RKO (cell line): ENCODE data around the gene ZMYM1.
"Not testable (repeated sequence)": the region's sequence is repeated elsewhere in the genome, so short reads cannot be mapped to it uniquely, and the experiment has no call there.

Experiments used
- DNase-seq: peaks from one replicate; pipeline ENCODE4 v3.0.0-alpha.2; 2016; ENCODE audit warnings: low spot score

Gene ZMYM1

GRCh38 chr1:35079003-35079930 lies at the start of gene ZMYM1:
TSS of gene ZMYM1 (plus strand) at chr1:35079385. CDS start at chr1:35093988, 14,603 bp downstream.
- peak; percentile 87 for DNase-seq

- DNase-seq = no peak
These were observed 49.4 kb upstream of the ZMYM1 start for GRCh38 chr1:35029761-35030160.

GRCh38 chr1:35030338-35030737 lies 48.8 kb upstream of the ZMYM1 start:
- no peak for DNase-seq

DNA sequence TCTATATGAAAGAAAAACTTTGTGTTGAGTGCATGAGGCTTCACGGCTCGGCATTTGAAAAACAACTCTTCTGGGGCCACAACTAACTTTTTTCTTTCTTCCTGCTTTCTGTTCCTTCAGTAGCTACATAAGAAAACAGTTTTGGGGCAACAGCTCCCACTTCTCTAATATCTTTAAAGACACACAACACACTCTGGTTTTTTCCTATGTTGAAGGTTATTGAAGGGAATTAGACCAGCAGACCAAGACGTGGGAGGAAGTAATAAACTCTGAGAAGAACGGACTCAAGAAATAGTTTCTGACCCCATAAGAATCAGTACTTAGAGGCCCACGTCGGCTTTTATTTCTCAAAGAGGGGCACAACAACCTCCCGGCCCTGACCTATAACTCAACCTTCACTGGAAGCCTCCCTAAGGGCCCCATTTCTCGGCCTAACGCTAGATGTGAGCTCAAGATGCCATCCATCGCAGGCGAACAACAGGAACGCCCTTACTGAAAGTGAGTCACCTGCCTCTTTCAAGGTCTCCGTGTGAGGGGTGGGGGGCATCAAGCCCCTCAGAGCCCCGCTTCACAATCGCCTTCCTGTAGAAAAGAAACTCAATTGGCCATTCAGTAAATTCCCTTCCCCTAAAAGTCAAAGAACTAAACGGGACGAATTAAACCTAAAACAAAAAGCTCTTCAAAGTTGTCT lies 48.3 kb upstream of the ZMYM1 start:
- peak; percentile 76 for DNase-seq

DNA sequence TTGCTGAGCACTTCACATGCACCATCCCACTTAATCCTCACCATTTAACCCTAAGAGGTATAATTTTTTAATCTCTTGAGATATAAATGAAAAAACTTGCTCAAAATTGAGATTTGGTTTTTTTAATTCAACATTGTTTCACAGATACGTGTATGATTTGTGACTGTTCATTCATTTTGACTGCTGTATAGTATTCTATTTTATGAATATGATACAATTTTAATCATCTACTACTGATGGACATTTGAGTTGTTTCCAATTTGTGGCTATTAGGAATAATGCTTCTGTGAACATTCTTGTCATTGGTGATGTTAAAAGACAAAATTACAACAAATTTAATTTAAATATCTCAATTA lies 46.8 kb upstream of the ZMYM1 start:
- no peak for DNase-seq

DNA sequence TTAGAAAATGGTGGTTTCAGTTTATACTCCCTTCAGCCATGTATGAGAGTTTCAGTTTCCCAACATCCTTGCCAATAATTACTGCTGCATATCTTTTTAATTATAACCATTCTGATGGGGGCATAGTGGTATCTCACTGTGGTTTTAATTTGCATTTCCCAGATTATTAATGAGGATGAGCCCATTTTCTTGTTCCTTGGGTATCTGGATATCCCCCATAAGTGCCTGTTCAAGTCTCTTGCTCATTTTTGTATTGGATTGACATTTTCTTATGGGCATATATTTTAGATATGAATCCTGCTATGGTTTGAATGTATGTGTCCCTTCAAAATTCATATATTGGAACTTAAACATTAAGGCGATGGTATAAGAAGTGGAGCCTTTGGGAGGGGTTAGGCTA lies 45.8 kb upstream of the ZMYM1 start:
- DNase-seq = no peak

- no peak for DNase-seq
These were observed 42.6 kb upstream of the ZMYM1 start for GRCh38 chr1:35036621-35037020.

DNA sequence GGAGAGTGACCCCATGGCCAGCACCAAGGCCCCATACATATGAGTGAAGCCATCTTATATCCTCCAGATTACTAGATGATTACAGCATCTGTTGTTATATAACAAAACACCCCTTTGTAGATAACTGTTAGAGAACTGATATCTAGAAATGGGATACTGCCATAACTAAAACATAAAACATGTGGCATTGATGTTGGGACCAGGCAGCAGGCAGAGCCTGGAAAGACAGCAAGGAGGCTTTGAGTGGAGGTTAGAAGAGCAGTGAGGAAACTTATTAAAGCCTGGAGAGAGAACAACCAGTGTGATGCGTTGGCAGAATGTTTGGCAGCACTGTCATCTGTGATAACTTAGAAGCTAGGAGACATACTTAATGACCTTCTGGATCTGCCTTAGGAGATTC lies 42.0 kb upstream of the ZMYM1 start:
- no peak for DNase-seq

DNA sequence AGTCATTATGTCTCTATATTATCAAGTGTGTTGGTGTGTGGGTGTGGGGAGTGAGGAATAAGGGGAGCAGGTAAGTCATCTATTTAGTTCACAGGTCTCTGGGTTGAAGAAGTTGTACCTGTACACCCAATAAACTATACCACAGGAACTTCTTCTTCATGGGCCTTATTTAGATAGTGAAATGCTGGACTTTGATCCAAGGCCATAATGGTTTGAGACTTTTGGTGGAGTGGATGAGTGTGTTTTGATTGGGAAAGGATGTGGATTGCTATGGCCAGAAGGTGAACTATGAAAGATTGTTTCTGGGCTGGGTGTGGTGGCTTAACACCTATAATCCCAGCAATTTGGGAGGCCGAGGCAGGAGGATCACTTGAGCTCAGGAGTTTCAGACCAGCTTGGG lies 40.5 kb upstream of the ZMYM1 start:
- no peak for DNase-seq

DNA sequence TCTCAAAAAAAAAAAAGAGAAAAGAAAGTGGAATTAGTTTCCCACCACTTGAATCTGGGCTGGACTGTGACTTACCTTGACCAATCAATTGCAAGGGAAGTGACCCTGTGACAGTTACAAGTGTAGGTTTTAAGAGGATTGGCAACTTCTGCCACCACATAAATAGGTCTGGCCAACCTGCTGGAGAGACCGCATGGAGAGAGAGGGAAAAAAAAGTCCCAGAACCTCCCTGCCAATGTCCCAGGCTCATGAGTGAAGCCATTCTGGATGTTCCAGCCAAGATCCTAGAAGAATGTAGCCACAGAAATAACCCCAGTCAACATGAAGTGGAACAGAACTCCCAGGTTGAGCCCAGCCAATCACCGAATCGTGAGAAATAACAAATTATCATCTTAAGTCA lies 35.7 kb upstream of the ZMYM1 start:
- no peak for DNase-seq

- no peak for DNase-seq
These were observed 34.8 kb upstream of the ZMYM1 start for GRCh38 chr1:35044431-35044830.

DNA sequence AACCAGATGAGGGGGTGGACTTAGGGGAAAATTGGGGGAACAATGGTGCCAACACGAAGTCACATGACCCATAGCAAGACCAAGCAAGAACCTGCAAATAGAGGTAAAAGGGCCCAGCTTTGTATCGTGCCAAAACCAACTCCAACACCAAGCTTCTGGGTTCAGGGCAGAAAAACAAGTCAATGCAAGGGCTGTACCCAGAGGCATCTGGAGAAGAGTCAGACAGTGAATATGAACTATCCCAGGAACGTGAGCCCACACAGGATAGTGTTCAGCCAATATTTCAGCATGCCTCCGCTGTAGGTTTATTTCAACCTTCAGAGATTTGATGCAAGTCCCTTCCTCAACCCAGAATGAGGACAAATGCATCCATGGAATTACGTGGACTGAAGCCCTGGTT lies 32.5 kb upstream of the ZMYM1 start:
- DNase-seq = no peak

DNA sequence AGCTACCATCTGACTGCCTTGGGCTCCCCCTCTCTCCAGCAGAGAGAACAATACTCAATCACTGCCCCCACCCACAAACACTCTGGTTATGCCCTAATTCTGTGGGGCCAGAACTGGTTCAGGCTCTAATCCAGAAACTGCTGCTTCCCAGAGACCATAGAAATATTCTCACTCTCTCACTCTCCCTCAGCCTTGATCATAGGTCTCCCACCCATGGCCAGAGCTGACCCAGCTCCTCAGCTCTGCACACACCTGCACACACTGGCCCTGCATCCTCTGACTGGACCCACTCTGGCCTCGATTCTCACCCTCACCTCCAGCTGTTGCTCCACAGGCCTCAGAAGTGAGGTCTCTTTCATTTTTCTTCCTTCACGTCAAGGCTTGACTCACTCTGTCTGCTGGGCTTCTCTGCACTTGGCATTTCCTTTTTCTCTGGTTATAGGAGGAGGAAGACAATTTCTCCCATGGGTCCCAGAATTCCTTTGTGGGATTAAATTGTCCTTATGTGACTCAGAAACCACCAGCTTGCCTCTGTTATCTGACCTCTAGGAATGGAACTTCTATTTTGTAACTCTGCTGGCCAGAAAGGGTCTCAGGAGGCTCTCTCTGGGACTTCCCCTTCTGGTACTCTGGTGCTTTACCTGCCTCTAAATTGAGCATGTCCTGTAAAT lies 31.9 kb upstream of the ZMYM1 start:
- DNase-seq = peak; percentile 3

GRCh38 chr1:35049116-35049515 lies 30.1 kb upstream of the ZMYM1 start:
- no peak for DNase-seq

GRCh38 chr1:35053433-35053832 lies 25.8 kb upstream of the ZMYM1 start:
- no peak for DNase-seq

- not testable (repeated sequence) for DNase-seq
These were observed 24.9 kb upstream of the ZMYM1 start for GRCh38 chr1:35054282-35054681.

- DNase-seq = not testable (repeated sequence)
These were observed 20.9 kb upstream of the ZMYM1 start for GRCh38 chr1:35058321-35058720.

- no peak for DNase-seq
These were observed 20.2 kb upstream of the ZMYM1 start for GRCh38 chr1:35058988-35059387.

DNA sequence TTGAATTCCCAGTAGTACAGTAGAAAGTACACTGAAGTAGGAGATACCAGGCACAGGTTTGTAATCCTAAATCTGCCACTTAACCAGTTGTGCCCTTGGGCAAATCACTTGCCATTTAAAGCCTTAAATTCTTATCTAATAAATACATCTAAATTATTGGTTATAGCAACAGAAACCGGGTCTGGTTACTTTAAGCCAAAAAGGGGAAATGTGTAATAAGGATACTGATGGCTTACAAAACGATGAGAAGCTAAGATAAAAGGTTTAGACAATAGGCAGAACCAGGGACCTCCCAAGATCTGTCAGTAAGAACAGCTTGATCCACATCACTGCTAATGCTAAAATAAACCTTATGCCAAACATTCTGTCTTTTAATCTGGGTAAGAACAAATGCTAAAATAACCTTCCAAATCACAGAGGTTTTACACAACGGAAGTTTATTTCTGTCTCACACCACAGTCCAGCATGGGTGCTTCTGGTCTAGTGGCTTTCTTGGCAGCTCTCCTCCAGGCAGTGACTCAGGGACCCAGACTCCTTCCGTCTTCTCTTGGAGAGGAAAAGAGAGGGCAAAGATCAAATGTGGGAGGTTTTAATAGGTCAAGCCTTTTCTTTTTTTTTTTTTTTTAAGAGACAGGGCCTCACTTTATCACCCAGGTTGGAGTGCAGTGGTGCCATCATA lies 16.5 kb upstream of the ZMYM1 start:
- peak; percentile 48 for DNase-seq

DNA sequence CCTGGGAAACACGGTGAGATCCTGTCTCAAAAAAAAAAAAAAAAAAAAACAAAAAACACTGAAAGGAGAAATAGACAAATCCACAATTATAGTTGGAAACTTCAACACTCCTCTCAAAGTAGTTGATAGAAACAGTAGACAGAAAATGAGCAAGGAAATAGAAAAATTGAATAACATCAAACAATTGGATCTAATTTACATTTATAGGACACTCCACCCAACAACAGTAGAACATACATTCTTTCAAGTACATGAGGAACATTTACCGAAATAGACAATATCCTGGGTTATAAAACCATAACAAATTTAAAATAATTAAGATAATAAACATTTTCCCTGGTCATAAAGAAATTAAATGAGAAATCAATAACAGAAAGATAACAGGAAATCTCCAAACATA lies 14.9 kb upstream of the ZMYM1 start:
- DNase-seq = no peak

DNA sequence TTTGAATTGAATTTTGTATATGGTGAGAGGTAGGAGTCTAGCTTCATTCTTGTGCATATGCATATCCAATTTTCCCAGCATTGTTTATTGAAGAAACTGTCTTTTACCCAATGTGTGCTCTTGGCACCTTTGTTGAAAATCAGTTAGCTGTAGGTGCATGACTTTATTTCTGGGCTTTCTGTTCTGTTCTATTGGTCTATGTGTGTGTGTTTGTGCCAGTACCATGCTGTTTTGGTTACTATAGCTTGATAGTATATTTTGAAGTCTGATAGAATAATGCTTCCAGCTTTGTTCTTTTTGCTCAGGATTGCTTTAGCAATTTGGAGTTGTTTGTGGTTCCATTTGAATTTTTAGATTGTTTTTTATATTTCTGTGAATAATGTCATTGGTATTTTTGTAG lies 9.4 kb upstream of the ZMYM1 start:
- DNase-seq = no peak

DNA sequence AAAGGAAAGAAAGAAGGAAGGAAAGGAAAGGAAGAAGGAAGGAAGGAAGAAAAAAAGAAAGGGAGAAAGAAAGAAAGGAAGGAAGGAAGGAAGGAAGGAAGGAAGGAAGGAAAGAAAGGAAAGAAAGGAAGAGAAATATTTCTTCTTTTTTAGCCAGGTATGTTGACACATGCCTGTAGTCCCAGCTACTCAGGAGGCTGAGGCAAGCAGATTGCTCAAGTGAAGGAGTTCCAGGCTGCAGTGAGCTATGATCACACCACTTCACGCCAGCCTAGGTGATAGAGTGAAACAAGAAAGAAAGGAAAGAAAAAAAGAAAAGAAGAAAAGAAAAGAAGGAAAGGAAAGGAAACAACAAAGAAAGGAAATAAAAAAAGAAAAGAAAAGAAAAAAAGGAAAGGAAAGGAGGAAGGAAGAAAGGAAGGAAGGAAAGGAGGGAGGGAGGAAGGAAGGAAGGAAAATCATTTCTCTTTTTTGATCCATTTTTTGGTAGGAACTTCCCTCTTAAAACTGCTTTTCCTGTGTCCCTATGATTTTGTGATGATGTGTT lies 5.8 kb upstream of the ZMYM1 start:
- no peak for DNase-seq
